ENCODE results near the gene GMDS.
"Not testable (repeated sequence)": the region's sequence is repeated elsewhere in the genome, so short reads cannot be mapped to it uniquely, and the experiment has no call there.

Gene GMDS

DNA sequence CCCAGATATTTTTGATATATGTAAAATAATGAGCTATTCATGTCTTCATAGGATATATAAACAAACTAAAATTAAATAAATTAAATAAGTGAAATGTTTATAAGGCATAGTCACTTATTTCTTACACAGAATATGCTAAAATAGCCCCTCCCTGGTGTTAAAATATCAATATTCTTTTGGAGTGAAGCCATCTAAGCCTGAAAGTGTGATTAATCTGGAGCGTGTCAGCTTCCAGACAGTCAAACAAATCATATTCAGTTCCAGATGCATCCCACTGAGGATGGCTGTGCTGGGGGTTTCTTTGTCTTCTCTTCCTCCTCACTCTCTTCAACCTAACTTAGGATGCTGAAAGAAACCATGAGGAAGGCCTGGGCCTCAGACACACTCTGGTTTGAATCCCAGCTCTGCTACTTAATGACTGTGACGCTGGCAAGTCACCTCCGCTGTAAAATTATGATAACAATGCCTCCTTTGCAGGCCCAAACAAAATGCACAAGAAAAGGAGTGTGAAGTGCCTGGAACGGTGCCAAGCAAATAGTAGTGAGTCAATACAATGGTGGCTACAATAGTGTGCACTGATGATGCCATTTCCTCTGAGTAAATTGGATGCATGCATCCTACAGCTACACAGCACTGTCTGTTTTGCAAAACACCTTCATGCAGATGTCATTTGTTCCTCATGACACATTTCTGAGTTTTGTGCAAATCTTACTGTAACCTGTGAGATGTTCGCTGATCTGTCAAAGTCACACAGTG lies 474.3 kb downstream of the GMDS start:
- DNase-seq (ENCODE audit: low read depth): no peak

DNA sequence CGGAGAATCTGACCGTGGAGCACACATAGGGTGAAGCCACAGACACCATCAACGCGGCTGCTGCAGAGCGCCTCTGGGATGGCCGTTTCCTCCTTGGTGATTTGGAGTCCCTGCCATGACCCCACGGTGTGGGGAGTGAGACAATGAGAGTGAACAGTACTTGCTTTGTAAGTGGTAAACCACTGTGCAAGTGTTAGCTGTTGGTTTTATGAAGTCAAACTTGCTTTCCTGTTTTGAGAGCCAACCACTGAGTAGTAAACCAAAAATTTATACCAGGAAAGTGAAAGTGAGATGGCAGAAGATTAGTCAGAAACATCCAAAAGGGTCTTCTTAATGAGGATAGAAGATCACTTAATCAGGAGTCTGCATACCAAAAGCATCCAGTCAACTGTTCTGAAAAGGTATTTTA lies 475.0 kb downstream of the GMDS start:
- DNase-seq (ENCODE audit: low read depth): no peak

DNA sequence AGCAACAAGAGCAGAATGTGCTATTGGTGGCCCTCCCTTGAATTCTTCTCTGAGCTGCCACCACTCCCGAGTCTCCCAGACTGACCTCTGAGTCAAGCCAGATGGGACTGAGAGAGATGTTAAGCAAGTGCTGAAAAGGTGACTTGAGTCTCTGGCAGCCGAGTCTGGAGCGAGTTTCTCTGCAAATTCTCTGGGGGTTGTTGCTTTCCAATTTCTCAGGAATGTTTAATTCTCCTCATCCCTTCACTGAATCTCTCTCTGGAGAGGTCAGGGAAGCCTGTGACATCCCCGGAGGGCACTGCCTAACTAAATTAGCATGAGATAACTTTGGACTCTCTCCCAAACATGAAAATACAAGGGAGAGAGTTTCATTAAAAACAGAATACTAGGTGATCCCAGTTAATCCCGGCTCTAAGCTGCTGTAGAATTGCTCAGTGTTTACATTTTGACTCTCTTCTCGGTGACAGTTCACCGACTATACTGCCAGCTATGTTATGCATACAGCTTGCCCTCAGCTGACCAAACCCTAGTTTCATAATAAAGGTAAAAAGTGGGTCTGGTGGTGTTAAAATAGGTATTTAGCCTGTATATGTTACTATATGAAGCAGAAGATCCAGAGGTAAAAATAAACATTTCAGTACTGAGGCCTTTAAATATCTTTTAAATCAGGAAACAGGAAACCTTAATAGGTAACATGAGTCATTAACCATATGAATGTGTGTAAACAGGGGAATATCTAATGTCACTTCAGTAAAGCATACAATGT lies 477.7 kb downstream of the GMDS start:
- peak; percentile 74 for DNase-seq (ENCODE audit: low read depth)

DNA sequence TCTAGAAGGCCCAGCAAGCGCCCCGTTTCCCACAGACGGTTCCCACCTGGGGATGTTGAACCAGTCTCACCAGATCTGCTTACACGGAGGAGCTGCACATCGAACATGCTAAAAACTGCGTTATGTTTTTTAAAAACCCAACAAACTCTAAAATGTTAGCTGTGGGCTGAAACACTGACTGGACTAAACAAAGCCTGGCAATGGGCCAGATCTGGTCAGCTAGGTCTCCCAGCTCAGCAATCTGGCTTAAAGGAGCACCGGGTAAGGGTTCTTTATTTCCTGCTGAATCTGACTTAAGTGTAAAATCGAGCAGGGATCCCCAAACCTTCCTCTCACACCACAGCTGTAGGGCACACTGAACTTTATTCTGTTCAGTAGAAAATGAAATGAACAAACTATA lies 478.8 kb downstream of the GMDS start:
- no peak for DNase-seq (ENCODE audit: low read depth)

DNA sequence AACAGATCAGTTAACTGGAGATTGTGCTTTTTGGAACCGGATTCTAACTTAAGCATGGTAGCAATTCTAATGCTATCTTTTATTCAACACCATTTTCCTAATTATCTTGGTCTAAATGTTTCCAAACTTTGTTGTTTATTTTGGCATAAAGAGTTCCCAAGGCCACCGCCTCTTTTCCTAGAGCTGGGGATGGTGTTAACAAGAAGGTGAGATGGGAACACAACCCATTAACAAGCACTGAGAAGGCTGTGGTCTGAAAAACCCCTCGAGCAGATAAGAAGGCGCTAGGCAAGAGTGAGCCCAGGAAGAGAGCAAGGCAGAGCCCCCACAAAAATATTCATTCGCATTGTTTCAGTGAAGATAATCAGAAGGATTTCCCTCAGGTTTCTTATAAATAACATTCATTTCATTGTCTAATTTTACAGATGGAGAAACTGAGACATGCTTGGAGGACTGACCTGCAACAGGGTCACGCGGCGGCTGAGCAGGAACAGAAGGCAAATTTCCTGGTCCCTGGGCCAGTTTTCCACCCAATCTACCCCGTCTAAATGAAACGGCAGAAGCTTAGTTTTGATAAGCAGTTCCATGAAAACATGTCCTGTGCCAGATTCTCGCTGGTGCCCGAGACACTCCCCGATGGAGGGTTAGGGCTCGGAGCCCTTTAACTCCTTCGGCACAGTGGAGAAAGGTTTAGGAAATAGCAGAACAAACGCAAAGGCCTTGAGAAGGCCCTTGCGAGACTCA lies 480.1 kb downstream of the GMDS start:
- no peak for DNase-seq (ENCODE audit: low read depth)

DNA sequence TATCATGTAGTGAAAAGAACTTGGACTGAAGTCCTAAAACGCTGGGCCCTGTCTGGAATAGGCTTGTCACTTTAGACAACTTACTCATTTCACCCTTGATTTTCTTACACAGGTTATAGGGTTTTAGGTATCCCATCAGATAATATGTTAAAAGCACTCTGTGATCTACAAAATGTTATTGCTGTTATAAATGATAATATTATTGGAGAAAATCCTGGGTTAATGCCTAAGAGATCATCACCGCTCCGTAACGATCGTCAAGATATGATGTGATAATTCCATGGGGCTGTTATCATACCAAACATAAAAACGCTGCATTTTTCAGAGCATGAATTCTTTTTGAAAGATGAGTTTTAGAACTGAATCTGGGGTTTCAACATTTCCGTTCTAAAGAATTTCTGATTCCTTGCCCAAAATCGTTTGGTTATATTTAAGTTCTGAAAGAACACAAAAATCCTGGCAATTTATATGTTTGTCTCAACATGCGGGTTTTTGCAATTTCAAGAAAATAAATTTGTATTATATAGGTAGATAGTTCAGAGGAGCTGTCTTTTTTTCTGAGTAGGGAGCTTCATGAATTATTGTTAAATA lies 480.9 kb downstream of the GMDS start:
- DNase-seq (ENCODE audit: low read depth): no peak

DNA sequence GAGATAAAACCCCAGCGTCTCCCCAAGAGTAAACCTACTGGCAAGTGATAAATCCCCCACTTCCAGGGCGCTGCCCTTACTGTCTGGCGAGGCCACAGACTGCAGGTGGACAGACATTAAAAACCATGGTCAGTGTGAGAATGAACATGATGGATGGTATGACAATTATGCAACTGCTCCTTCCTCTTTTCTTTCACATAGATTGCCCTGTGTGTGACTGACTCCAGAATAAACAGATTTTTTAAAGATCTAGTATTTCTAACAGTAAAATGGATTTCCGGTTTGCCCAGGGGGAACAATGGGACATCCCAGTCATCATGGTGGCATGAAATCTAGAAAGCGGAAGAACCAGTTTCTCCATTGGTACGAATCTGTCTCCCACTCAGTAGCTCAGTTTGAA lies 482.0 kb downstream of the GMDS start:
- no peak for DNase-seq (ENCODE audit: low read depth)

DNA sequence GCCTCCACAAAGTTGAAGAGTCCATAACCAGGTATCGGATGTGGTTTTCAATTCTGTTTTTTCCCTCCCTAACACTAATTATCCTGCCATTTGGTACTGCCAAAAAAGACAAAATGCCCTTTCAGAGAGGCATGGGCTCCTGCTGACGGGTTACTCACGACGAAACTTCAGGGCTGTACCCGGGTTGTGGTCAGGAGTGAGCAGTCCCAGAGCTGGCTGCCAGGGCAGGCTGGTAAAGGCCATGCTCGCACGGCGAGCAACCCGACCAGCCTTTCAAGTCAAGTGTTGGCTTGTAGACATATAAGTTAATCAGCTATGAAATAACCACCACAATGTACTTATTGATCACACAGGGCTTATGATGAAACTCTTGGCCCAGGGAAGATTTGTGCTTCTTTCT lies 483.2 kb downstream of the GMDS start:
- no peak for DNase-seq (ENCODE audit: low read depth)

DNA sequence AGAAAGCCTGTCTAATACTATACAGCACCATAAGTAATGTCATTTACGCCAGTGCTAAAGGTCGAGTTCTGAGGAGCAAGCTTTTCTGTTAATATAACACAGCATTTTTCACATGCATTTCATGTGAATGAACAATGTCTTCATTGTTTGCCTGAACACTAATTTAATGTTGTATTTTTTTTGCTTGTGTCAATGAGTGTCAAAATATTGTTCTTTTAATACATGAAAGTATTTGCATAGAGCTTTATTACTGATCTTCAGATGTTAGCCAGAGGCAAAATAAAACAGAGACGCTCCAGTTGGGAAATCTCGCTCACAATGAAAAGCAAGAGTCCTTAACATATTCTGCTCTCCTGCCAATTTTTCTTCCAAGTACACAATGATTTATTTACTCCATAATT lies 483.9 kb downstream of the GMDS start:
- no peak for DNase-seq (ENCODE audit: low read depth)

DNA sequence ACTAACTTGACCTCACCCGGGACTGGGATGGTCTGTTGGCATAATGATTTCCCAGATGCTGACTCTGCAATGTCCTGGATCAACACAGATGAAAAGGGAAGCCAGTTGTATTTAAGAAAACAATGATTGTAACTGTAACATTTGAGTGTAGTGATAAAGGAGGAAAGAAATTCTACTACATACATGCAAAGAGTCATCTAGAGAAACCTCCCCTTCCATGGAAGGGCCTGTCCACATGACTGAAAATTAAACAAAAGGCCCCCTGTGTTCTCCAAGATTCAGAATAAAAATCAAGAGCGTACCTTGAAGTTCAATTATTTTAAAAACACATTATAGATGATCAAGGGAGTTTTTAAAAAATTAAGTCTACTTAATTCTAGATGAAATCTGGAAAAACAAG lies 484.5 kb downstream of the GMDS start:
- no peak for DNase-seq (ENCODE audit: low read depth)

DNA sequence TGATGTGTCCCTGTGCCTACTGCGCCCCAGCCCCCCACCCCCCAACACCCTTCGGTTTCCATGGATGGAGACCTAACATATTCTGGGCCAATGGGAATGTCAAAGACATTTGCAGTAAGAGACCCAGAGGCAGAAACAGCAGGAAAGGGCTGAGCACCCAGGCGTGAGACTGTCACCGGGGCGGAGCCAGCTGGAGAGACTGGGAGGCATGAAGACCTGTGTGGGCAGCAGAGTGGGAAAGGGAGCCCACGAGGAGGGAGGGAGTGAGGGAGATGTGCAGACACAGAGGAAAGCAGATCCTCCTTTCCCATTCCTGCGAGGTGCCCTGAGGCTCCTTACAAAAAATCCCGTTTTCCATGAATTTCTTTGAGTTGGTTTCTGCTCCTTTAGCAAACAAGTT lies 485.5 kb downstream of the GMDS start:
- DNase-seq (ENCODE audit: low read depth): no peak

DNA sequence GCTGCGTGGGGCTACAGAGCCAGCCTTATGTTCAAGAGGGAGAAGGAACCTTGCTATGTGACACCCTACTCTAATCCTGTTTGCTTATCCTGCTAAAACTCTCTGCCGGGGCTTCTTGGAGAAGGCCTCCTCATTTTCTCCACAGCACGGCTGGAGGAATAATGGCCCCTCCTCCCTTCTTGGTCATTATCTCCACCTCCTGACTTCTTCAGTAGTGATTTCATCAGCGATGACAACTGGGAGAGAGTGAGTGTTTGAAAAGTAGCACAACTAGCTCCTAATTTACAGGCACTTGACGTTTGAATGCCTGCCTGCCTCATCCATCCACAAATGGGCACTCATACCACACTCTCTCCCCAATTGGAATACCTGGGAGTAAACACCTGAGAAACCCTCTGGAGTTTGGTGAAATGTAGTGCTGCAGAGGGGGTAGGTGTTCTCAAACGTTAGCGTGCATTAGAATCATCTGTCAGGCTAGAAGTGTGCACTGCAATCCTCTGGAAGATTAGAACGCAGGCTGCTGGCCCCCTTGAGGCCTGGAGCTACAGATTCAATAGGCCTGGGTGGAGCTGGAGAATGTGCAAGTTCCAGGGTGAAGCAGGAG lies 487.2 kb downstream of the GMDS start:
- no peak for DNase-seq (ENCODE audit: low read depth)

DNA sequence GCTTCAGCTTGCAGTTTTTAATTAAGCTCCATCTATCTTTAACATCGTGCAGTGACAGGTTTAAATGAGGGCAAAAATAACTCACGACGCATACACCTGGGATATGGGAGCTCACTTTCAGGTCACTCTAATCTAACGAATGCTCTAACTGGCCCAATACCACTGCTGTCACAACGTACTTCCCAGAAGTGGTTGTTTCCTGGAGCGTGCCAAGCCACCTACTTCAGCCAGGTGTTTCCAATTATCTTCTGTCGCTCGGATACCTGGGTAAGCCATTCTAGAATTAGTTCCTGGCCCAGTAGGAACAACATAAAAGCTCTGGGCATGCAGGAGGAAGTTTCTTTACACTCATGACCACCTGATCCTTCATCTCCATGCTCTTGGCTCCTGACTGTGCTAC lies 488.3 kb downstream of the GMDS start:
- DNase-seq (ENCODE audit: low read depth): no peak

DNA sequence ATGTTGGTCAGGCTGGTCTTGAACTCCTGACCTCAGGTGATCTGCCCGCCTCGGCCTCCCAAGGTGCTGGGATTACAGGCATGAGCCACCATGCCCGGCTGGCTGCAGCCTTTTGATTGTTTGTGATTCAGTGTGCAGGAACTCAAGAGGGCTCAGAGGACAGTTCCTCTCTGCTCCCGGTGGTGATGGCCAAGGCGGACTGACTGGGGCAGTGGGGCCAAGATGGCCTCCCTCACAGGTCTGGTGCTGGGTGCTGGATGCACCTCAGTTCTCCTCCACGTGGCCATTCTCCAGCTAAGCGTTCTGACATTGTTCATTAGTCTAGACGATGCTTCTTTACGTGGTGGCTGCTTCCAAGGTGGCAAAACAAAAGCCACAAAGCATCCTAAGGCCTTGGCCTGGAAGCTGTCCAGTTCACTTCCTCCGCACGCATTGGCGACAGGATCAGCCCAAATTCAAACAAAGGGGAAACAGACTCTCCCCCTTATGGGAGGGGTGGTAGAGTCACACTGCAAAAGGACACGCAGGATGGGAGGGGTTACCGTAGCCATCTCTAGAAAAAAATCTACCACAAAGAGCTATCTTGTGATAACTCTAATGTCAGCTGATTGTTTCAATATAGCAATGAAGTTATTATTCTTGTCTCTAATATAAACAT lies 488.8 kb downstream of the GMDS start:
- no peak for DNase-seq (ENCODE audit: low read depth)

DNA sequence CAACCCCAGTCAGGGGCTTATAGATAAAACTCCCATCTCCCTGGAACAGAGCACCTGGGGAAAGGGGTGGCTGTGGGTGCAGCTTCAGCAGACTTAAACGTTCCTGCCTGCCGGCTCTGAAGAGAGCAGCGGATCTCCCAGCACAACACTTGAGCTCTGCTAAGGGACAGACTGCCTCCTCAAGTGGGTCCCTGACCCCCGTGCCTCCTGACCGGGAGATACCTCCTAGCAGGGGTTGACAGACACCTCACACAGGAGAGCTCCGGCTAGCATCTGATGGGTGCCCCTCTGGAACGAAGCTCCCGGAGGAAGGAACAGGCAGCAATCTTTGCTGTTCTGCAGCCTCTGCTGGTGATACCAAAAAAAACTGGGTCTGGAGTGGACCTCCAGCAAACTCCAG lies 494.3 kb downstream of the GMDS start:
- DNase-seq (ENCODE audit: low read depth): not testable (repeated sequence)

DNA sequence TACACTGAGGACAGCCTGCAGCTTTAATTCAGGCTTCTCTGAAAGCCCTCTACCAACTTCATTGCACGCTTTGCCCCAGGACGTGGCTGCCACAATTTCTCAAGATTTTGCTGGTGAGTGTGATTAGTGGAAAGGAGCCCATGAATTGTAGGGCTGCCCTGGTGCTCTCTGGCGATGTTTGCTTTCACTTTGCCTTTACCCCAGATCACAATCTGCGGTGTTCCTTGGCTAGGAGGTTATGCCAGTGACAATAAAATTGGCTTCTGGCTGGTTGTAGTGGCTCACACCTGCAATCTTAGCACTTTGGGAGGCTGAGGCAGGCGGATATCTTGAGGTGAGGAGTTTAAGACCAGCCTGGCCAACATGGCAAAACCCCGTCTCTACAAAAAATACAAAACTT lies 496.4 kb downstream of the GMDS start:
- DNase-seq (ENCODE audit: low read depth): no peak

DNA sequence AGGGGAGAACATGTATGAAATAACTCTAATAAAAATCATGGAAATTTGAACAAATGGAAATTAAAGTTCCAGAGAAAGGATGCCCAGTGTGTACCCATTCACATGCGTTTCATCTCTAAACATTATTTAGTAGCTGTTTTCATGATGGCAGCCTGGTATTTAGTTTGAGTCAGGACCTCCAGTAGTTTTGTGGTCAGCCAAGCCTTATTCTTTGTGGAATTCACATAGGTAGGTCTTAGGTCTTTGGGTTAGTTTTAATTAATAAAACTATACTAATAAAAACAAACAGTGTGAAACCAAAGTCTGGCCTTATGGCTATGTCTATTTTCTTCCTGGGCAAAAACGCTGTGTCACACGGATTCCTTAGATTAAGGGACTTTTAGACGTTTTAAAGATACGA lies 497.9 kb downstream of the GMDS start:
- DNase-seq (ENCODE audit: low read depth): no peak

DNA sequence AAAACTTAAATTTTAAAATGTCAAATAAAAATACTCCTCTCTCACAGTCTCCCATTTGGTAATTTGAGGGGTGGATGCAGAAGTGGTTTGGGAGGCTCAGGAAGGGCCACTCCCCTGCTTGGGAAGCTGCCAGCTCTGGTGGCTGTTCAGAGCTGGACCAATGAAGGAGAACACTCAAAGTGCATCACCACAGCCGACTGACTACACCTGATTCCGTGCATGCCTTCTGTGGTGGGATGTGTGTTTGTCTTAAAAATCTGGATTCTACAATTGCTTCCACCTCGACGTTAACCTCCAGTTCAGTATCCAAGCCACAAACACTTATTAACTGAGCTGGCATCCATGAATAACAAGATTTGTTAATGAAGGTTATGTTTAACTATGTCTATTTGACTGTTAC lies 498.4 kb downstream of the GMDS start:
- DNase-seq (ENCODE audit: low read depth): no peak

DNA sequence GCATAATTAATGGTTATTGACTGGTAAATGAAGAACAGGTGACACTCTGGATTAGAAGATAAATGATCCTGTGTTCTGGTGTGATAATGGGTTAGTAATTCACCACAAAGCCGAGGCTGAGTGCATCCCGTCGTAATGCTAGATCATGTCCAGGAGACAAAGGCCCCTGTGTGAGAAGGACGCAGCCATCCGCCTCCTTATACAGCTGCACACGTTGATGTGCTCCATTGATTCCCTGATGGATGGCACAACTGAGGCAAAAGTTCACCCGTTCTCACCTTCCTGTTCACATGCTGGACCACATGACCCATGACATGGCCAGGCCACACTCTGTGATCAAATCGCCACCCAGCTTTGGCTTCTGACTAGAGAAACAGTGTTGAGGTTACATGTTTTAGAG lies 499.6 kb downstream of the GMDS start:
- DNase-seq (ENCODE audit: low read depth): no peak

DNA sequence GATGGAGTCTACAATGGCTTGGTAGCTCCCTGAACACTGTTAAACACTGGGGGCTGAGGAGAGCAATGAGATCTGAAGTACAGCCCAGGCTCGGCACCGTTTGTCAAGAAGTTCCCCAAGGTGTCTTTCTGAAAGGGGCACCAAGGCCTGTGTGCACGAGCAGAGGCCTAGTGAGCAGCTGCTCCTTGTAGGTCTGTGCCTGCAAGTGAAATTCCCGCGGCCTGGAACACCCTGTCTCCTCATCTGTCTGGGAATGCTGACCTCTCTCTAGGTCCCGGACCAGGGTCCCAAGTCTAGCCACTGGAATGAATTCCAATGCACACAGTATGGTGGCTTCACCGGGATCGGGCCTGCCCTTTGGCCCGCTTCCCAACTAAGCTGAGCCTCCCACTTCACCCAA lies 500.9 kb downstream of the GMDS start:
- DNase-seq (ENCODE audit: low read depth): no peak

DNA sequence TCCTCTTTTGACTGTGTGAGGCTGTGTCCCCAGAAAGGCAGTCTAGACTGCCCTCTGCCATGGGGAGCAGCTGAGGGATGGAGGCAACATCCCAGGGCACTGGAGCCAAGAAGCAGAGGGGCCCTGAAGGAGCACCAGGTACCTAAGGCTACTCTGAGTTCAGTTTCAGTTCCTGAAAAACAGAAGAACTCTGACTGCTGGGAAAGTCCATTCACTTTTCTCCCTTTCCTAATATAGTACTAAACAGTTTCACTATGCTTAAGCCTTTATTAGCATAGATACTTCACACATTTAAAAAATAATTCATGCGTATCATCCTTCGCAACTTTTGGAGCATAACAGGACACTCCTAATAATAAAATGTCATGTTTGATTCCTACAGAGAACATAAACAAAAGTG lies 505.7 kb downstream of the GMDS start:
- DNase-seq (ENCODE audit: low read depth): no peak

DNA sequence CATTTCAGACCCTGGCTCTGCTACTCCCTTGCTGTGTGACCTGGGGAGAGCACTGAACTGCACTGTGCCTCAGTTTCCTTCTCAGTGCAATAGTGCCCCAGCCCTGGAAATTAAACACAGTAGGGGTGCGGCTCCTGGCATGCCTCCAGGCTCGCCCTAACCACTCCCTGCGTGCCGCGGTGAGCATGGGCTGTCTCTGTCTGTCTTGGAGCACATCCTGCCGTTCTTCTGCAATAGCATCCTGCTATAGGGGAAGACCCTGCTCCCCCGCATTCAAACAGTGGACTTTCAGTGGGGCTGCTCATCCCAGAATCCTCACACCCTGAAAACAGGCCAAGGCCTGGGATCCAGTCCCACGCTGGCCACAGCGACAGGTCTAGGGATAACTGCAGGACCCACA lies 506.2 kb downstream of the GMDS start:
- DNase-seq (ENCODE audit: low read depth): no peak
